Upper lobe of right lung (tissue), 1 donor: Measurements from ENCODE around the gene KCNH3. TPM values are rescaled to one million over a fixed set of nuclear protein-coding genes. Genes with fewer than 3 reads are reported as not detected.
"Not testable (repeated sequence)": the region's sequence is repeated elsewhere in the genome, so short reads cannot be mapped to it uniquely, and the experiment has no call there.

Experiments used
- ATAC-seq: fragments of 200-7000 bp; cut with Tn5 transposase; one replicate; pipeline ENCODE4 v1.9.1; 2020; ENCODE audit warnings: mild to moderate bottlenecking, moderate library complexity
- DNase-seq: peaks from one replicate; pipeline ENCODE4 v3.0.0-alpha.2; 2020
- H3K27ac ChIP-seq: fragments of 200-600 bp; one replicate; pipeline ENCODE4 v1.8.0; 2022
- H3K27me3 ChIP-seq: fragments of 200-600 bp; one replicate; pipeline ENCODE4 v1.8.0; 2022; ENCODE audit warnings: mild to moderate bottlenecking
- H3K36me3 ChIP-seq: fragments of 200-600 bp; one replicate; pipeline ENCODE4 v1.8.0; 2022
- H3K4me1 ChIP-seq: fragments of 200-600 bp; one replicate; pipeline ENCODE4 v1.8.0; 2022
- H3K4me3 ChIP-seq: fragments of 200-600 bp; one replicate; pipeline ENCODE4 v1.8.0; 2022; ENCODE audit warnings: mild to moderate bottlenecking
- H3K9me3 ChIP-seq: fragments of 200-600 bp; one replicate; pipeline ENCODE4 v1.8.0; 2022
- intact Hi-C: fragments of 100-400 bp; cut with DNase I; formaldehyde crosslinking; loops from one replicate; pipeline ENCODE4 v1.11.0; 2022
- total RNA-seq: library from RNA; stranded (reverse); fragmentation: NEBNext Ultra II Directional; extraction: Animal tissue kit (Norgen Biotek cat#: 25700); gene quantifications from one replicate; pipeline ENCODE4 v1.2.1, GENCODE V29; 2021
- TF ChIP-seq, protein P1 (sequence below): fragments of 200-600 bp; IDR thresholded peaks from one replicate; pipeline ENCODE4 v1.8.0; 2022; ENCODE audit warnings: antibody characterized with exemption
- donor health status: DM: no; HTN: yes; CAD: no; lungs with severe emphysema.

The KCNH3 gene
- total RNA-seq, 1 donor from 2014 or later: 0.90 TPM

DNA sequence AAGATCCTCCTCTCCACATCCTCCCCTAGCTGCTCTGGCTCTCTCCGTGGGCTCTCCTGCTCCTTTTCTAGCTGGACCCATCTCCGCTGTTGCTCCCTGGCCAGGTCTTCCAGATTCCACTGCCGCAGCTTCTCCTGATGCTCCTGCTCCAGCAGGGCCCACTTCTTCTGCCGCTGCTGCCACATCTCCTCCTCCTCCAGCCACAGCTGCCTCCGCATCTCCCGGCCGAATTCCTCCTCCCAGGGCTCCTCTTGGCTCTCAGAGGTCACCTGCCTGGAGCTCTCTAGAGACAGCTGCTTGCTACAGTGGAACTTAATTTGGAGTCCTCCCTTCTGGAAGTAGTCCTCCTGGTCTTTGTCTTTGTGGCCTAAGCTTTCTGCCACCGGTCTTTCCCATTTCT lies 61.1 kb downstream of the KCNH3 start:
- no peaks in the 10 kb centered on the region for H3K36me3 ChIP-seq
- H3K9me3 ChIP-seq: no peaks in the 10 kb centered on the region
- H3K4me3 ChIP-seq: no peak overlapping the region
- no peaks in the 10 kb centered on the region for H3K4me1 ChIP-seq
- TF ChIP-seq, protein P1, sequence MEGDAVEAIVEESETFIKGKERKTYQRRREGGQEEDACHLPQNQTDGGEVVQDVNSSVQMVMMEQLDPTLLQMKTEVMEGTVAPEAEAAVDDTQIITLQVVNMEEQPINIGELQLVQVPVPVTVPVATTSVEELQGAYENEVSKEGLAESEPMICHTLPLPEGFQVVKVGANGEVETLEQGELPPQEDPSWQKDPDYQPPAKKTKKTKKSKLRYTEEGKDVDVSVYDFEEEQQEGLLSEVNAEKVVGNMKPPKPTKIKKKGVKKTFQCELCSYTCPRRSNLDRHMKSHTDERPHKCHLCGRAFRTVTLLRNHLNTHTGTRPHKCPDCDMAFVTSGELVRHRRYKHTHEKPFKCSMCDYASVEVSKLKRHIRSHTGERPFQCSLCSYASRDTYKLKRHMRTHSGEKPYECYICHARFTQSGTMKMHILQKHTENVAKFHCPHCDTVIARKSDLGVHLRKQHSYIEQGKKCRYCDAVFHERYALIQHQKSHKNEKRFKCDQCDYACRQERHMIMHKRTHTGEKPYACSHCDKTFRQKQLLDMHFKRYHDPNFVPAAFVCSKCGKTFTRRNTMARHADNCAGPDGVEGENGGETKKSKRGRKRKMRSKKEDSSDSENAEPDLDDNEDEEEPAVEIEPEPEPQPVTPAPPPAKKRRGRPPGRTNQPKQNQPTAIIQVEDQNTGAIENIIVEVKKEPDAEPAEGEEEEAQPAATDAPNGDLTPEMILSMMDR: no peak
- no peaks in the 10 kb centered on the region for H3K27me3 ChIP-seq
- H3K27ac ChIP-seq: no peak overlapping the region
- DNase-seq: no peak
- intact Hi-C loops: no loop called here
- ATAC-seq: no peak

DNA sequence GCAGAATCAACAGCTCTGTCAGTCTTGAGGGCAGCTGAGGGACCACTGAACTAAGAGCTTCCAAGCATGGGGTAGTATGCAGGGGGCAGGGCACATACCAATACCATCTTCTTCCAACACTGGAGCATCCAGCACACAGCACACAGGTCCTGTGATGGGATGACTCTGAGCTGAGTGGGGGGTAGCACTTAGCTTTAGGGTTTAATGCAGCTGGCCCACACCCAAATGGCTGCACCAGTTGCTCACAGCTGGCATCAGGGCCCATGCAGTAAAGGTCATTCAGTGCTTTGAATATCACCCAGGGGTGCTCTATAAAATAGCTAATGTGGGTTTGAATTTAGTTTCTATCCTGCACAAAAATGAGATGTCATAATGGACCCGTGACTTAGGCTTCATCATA lies 64.9 kb downstream of the KCNH3 start:
- intact Hi-C loops: no loop called here
- Histone ChIP-seq H3K36me3 (no peaks in the 10 kb centered on the region), H3K4me1 (no peaks in the 10 kb centered on the region), H3K4me3 (no peak overlapping the region), H3K27me3 (no peaks in the 10 kb centered on the region), H3K9me3 (no peaks in the 10 kb centered on the region), H3K27ac (no peak overlapping the region)
- no peak for DNase-seq
- no peak for ATAC-seq
- TF ChIP-seq, protein P1: no peak

DNA sequence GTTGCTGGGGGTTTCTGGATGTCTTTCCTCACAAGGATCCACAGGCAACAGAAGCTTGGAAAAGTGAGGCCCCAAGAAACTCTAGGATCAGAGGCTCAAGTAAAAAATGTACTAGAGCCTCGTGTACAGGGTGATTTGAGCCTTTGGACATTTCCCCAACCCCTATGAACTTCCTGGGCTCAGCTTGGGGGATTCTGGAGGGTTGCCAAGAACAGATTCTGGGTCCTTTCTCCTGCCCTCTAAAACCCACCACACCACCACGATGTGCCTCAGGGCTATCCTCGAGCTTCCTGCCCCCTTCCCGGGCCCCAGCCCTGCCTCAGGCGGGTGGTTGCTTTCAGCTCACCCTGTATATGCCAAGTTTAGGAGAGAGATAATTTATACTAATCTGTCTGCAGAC lies 66.0 kb downstream of the KCNH3 start:
- ATAC-seq (no peak), DNase-seq (no peak)
- Histone ChIP-seq H3K4me3 (no peak overlapping the region), H3K9me3 (no peaks in the 10 kb centered on the region), H3K36me3 (no peaks in the 10 kb centered on the region), H3K27ac (no peak overlapping the region), H3K27me3 (no peaks in the 10 kb centered on the region), H3K4me1 (no peaks in the 10 kb centered on the region)
- intact Hi-C loops: no loop called here
- TF ChIP-seq, protein P1: no peak

DNA sequence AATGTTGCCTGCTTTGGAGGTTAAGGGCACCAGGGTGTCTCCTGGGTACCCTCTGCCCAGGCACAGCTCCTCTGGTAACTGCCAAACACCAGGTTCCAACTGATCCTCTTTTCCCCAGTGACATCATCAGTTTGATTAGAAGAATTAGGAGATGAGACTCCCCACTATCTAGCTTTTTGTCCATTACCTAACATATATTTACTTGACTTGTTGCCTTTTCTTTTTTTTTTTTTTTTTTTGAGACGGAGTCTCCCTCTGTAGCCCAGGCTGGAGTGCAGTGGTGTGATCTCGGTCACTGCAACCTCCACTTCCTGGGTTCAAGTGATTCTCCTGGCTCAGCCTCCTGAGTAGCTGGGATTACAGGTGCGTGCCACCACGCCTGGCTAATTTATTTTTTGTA lies 66.7 kb downstream of the KCNH3 start, which contains the start of gene FAM186B:
Gene FAM186B, minus strand, starts transcription at position 101 of the 400 bp plus-strand sequence. CDS start 162 bp downstream, outside the sequence.
- H3K27me3 ChIP-seq, H3K9me3 ChIP-seq, DNase-seq, ATAC-seq, intact Hi-C loops, H3K36me3 ChIP-seq, H3K4me1 ChIP-seq, H3K4me3 ChIP-seq, H3K27ac ChIP-seq: not testable (repeated sequence)

Other genes with a start within 250 kb of the KCNH3 start
- not detected for gene PRPH, start 243.9 kb upstream of the KCNH3 start, total RNA-seq
- gene TROAP, start 215.8 kb upstream of the KCNH3 start, total RNA-seq: 0.96 TPM
- gene C1QL4, start 201.8 kb upstream of the KCNH3 start, total RNA-seq: not detected
- gene DNAJC22, start 192.1 kb upstream of the KCNH3 start, total RNA-seq: 0.67 TPM
- 12.6 TPM for gene SPATS2, start 171.6 kb upstream of the KCNH3 start, total RNA-seq
- 54.0 TPM for gene MCRS1, start 29.1 kb downstream of the KCNH3 start, total RNA-seq
- gene FAM186B, start 66.6 kb downstream of the KCNH3 start, total RNA-seq: 0.75 TPM
- gene PRPF40B, start 84.5 kb downstream of the KCNH3 start, total RNA-seq: 19.9 TPM
- 40.3 TPM for gene FMNL3, start 168.4 kb downstream of the KCNH3 start, total RNA-seq
- 654 TPM for gene TMBIM6, start 202.5 kb downstream of the KCNH3 start, total RNA-seq